Astrocyte (in vitro differentiated cells and primary cell): ENCODE data around the gene NTN3. TPM values are rescaled to one million over a fixed set of nuclear protein-coding genes. Genes with fewer than 3 reads are reported as not detected.
"Not testable (repeated sequence)": the region's sequence is repeated elsewhere in the genome, so short reads cannot be mapped to it uniquely, and the experiment has no call there.

Source experiments
- DNase-seq: peaks from one replicate; pipeline ENCODE4 v3.0.0-alpha.2; 2010; ENCODE audit warnings: low read depth
- FAIRE-seq: peaks from 2 replicates; lab custom pipeline; 2011; peaks lifted over from hg19 to GRCh38; lab: Jason Lieb, UNC
- H2AFZ ChIP-seq: 2 replicates; pipeline ENCODE4 v1.6.0; 2012; ENCODE audit warnings: low read depth, low read length, inconsistent platforms
- H3K27ac ChIP-seq: 2 replicates; pipeline ENCODE4 v1.5.1; 2011; ENCODE audit warnings: low read depth, low read length, inconsistent platforms
- H3K27me3 ChIP-seq: 2 replicates; pipeline ENCODE4 v1.6.0; 2011; ENCODE audit warnings: low read length, inconsistent platforms; ENCODE audit not compliant: insufficient read depth
- H3K36me3 ChIP-seq: 2 replicates; pipeline ENCODE4 v1.5.1; 2011; ENCODE audit warnings: low read length, inconsistent platforms; ENCODE audit not compliant: insufficient read depth
- H3K4me1 ChIP-seq: 2 replicates; pipeline ENCODE4 v1.5.1; 2011; ENCODE audit warnings: low read length, inconsistent platforms; ENCODE audit not compliant: insufficient read depth
- H3K4me2 ChIP-seq: 2 replicates; pipeline ENCODE4 v1.6.0; 2012; ENCODE audit warnings: low read length, inconsistent platforms
- H3K4me3 ChIP-seq: 2 replicates; pipeline ENCODE4 v1.5.1; 2011; ENCODE audit warnings: low read depth, mild to moderate bottlenecking, low read length, inconsistent platforms; ENCODE audit not compliant: insufficient read depth
- H3K79me2 ChIP-seq: 2 replicates; pipeline ENCODE4 v1.6.0; 2012; ENCODE audit warnings: mild to moderate bottlenecking, low read length, inconsistent platforms; ENCODE audit not compliant: insufficient read depth
- H3K9ac ChIP-seq: 2 replicates; pipeline ENCODE4 v1.6.0; 2012; ENCODE audit warnings: mild to moderate bottlenecking, low read length, inconsistent platforms
- H3K9me3 ChIP-seq: 2 replicates; pipeline ENCODE4 v1.5.1; 2012; ENCODE audit warnings: low read depth, mild to moderate bottlenecking, low read length, inconsistent platforms; ENCODE audit not compliant: insufficient read depth
- H4K20me1 ChIP-seq: 2 replicates; pipeline ENCODE4 v1.6.0; 2012; ENCODE audit warnings: low read length, inconsistent platforms; ENCODE audit not compliant: insufficient read depth
- H3K27ac Mint-ChIP-seq: one replicate; pipeline ENCODE4 v1.8.0; 2021; ENCODE audit warnings: mild to moderate bottlenecking, mixed read lengths; ENCODE audit not compliant: unreplicated experiment
- H3K27me3 Mint-ChIP-seq: one replicate; pipeline ENCODE4 v1.8.0; 2021; ENCODE audit warnings: low read depth, mixed read lengths; ENCODE audit not compliant: unreplicated experiment
- H3K36me3 Mint-ChIP-seq: one replicate; pipeline ENCODE4 v1.8.0; 2021; ENCODE audit warnings: low read depth, mixed read lengths; ENCODE audit not compliant: unreplicated experiment
- H3K4me1 Mint-ChIP-seq: one replicate; pipeline ENCODE4 v1.8.0; 2021; ENCODE audit warnings: low read depth, mixed read lengths; ENCODE audit not compliant: unreplicated experiment
- H3K4me3 Mint-ChIP-seq: one replicate; pipeline ENCODE4 v1.8.0; 2021; ENCODE audit warnings: mild to moderate bottlenecking, moderate library complexity, mixed read lengths; ENCODE audit not compliant: unreplicated experiment
- H3K9me3 Mint-ChIP-seq: one replicate; pipeline ENCODE4 v1.8.0; 2021; ENCODE audit warnings: mild to moderate bottlenecking, mixed read lengths; ENCODE audit not compliant: unreplicated experiment
- EZH2 ChIP-seq: IDR thresholded peaks from 2 replicates; pipeline ENCODE4 v1.6.1; 2012; ENCODE audit warnings: mild to moderate bottlenecking, low read length, inconsistent platforms; ENCODE audit not compliant: insufficient read depth
- total RNA-seq: library from RNA; stranded (reverse); gene quantifications from 2 replicates; pipeline ENCODE4 v1.2.1, GENCODE V29; 2021
- TF ChIP-seq, protein P1 (sequence below): IDR thresholded peaks from 2 replicates; pipeline ENCODE4 v1.5.1; 2011; ENCODE audit warnings: low read depth, mild to moderate bottlenecking, inconsistent platforms, low read length, moderate library complexity; ENCODE audit not compliant: insufficient read depth

The NTN3 gene
- total RNA-seq, 1 donor from 2014 or later, result 1.1 TPM

DNA sequence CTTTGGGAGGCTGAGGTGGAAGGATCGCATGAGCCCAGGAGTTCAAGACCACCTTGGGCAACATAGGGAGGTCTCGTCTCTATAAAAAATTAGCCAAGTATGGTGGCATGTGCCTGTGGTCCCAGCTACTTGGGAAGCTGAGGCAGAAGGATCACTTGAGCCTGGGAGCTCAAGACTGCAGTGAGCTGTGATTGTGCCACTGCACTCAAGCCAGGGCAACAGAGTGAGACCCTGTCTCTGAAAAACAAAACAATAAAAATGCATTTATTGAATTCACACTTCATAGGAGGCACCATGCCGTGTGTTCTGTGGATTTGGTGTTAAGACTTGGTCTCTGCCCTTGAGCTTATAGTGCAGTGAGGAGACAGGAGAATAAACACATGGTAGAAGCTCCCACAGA, 6.2 kb downstream of the NTN3 start:
- H3K27ac ChIP-seq, result no peak overlapping the region
- no peak for TF ChIP-seq EZH2
- TF ChIP-seq, protein P1, sequence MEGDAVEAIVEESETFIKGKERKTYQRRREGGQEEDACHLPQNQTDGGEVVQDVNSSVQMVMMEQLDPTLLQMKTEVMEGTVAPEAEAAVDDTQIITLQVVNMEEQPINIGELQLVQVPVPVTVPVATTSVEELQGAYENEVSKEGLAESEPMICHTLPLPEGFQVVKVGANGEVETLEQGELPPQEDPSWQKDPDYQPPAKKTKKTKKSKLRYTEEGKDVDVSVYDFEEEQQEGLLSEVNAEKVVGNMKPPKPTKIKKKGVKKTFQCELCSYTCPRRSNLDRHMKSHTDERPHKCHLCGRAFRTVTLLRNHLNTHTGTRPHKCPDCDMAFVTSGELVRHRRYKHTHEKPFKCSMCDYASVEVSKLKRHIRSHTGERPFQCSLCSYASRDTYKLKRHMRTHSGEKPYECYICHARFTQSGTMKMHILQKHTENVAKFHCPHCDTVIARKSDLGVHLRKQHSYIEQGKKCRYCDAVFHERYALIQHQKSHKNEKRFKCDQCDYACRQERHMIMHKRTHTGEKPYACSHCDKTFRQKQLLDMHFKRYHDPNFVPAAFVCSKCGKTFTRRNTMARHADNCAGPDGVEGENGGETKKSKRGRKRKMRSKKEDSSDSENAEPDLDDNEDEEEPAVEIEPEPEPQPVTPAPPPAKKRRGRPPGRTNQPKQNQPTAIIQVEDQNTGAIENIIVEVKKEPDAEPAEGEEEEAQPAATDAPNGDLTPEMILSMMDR, result no peak
- H4K20me1 ChIP-seq, result peaks cover 74% of the 10 kb centered on the region
- Mint-ChIP-seq H3K36me3 (peaks cover 8% of the 10 kb centered on the region), H3K4me3 (peak overlapping the region; percentile 82), H3K27ac (no peak overlapping the region), H3K9me3 (no peaks in the 10 kb centered on the region), H3K4me1 (peaks cover 6% of the 10 kb centered on the region), H3K27me3 (peaks cover 18% of the 10 kb centered on the region)
- H3K4me3 ChIP-seq, result no peak overlapping the region
- peaks cover 10% of the 10 kb centered on the region for H3K4me1 ChIP-seq
- no peaks in the 10 kb centered on the region for H3K36me3 ChIP-seq
- no peak overlapping the region for H3K4me2 ChIP-seq
- peak; percentile 29 for FAIRE-seq
- H3K9me3 ChIP-seq, result no peaks in the 10 kb centered on the region
- no peak for DNase-seq
- no peaks in the 10 kb centered on the region for H3K27me3 ChIP-seq
- no peak overlapping the region for H2AFZ ChIP-seq
- peaks cover 29% of the 10 kb centered on the region for H3K79me2 ChIP-seq
- no peak overlapping the region for H3K9ac ChIP-seq

GRCh38 chr16:2478279-2478678, 7.2 kb downstream of the NTN3 start:
- TF ChIP-seq, protein P1, result no peak
- no peak for TF ChIP-seq EZH2
- Histone ChIP-seq H3K9me3 (no peaks in the 10 kb centered on the region), H3K27me3 (no peaks in the 10 kb centered on the region), H3K4me3 (no peak overlapping the region), H3K4me1 (peaks cover 14% of the 10 kb centered on the region), H3K79me2 (peaks cover 29% of the 10 kb centered on the region), H2AFZ (no peak overlapping the region), H3K36me3 (no peaks in the 10 kb centered on the region), H3K9ac (no peak overlapping the region), H4K20me1 (peaks cover 71% of the 10 kb centered on the region), H3K27ac (no peak overlapping the region), H3K4me2 (no peak overlapping the region)
- Mint-ChIP-seq H3K9me3 (no peaks in the 10 kb centered on the region), H3K27ac (no peak overlapping the region), H3K36me3 (peaks cover 11% of the 10 kb centered on the region), H3K27me3 (peaks cover 23% of the 10 kb centered on the region), H3K4me3 (peak overlapping the region; percentile 54), H3K4me1 (peaks cover 4% of the 10 kb centered on the region)
- no peak for FAIRE-seq
- DNase-seq, result no peak

DNA sequence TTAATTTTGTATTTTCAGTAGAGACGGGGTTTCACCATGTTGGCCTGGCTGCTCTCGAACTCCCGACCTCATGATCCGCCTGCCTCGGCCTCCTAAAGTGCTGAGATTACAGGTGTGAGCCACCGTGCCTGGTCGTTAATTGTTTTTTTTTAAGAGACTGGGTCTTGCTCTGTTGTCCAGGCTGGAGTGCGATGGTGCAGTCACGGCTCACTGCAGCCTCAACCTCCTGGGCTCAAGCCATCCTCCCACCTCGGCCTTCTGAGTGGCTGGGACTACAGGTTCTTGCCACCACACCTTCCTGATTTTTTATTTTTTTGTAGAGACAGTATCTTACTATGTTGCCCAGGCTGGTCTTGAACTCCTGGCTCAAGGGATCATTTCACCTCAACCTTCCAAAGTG, 8.9 kb downstream of the NTN3 start:
- not testable (repeated sequence) for FAIRE-seq, H3K9ac ChIP-seq, H3K27ac Mint-ChIP-seq, H3K9me3 Mint-ChIP-seq, H3K9me3 ChIP-seq, H3K4me3 ChIP-seq, H3K27me3 ChIP-seq, DNase-seq, H3K4me2 ChIP-seq, H3K4me1 ChIP-seq, H3K36me3 ChIP-seq, H2AFZ ChIP-seq, H3K4me3 Mint-ChIP-seq, H3K4me1 Mint-ChIP-seq, H3K27ac ChIP-seq
- H3K79me2 ChIP-seq, result peaks cover 29% of the 10 kb centered on the region
- H3K27me3 Mint-ChIP-seq, result peaks cover 27% of the 10 kb centered on the region
- peaks cover 15% of the 10 kb centered on the region for H3K36me3 Mint-ChIP-seq
- peaks cover 85% of the 10 kb centered on the region for H4K20me1 ChIP-seq
